GM15510 (cell line): ENCODE results near the gene KMO.

Experiments used
- POLR2A ChIP-seq: IDR thresholded peaks from 3 replicates; pipeline ENCODE4 v1.6.1; 2011; ENCODE audit warnings: borderline replicate concordance; ENCODE audit not compliant: insufficient read length; ENCODE audit errors: extremely low read depth

Gene KMO

GRCh38 chr1:241531195-241532161, 700 bp upstream of the KMO start:
- no peak for TF ChIP-seq POLR2A

- TF ChIP-seq POLR2A, result no peak
Observed at GRCh38 chr1:241532864-241533263, 686 bp downstream of the KMO start.

GRCh38 chr1:241533326-241534115, 1.3 kb downstream of the KMO start:
- no peak for TF ChIP-seq POLR2A

DNA sequence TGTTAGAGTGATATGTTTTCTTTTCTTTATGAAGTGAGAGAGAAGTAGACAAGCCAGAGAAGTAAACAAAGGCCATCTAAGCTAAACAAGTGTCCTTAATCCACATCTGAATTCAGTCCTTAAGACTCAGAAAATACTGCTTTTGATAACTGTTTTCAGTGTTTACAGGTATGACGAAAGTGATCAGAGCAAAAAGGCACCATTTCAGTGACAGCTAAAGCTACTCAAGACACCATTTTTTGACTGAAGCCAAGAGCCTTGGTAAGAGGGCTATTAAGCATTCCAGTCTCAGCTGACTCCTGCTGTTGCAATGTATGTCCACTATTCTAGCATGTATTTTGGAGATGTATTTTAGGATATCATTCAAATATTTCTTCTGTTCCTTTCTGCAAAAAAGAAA, 4.1 kb downstream of the KMO start:
- TF ChIP-seq POLR2A, result no peak

- no peak for TF ChIP-seq POLR2A
Observed at GRCh38 chr1:241536969-241537368, 4.8 kb downstream of the KMO start.

- no peak for TF ChIP-seq POLR2A
Observed at GRCh38 chr1:241542199-241542907, 10.2 kb downstream of the KMO start.

DNA sequence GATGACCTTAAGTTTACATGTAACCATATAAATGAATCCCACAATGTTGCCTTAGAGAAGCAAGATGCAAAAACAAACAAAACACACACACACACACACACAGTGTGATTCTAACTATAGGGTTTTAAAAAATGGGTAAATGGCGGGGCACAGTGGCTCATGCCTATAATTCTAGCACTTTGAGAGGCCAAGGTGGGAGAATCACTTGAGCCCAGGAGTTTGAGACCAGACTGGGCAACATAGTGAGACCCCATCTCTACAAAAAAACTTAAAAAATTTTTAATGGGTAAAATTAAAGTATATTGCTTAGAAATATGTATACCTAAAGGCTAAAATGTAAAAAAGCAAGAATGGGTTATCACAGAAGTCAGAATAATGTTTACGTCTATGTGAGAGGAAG, 15.8 kb downstream of the KMO start:
- TF ChIP-seq POLR2A, result no peak

- no peak for TF ChIP-seq POLR2A
Observed at GRCh38 chr1:241550318-241550717, 18.1 kb downstream of the KMO start.

DNA sequence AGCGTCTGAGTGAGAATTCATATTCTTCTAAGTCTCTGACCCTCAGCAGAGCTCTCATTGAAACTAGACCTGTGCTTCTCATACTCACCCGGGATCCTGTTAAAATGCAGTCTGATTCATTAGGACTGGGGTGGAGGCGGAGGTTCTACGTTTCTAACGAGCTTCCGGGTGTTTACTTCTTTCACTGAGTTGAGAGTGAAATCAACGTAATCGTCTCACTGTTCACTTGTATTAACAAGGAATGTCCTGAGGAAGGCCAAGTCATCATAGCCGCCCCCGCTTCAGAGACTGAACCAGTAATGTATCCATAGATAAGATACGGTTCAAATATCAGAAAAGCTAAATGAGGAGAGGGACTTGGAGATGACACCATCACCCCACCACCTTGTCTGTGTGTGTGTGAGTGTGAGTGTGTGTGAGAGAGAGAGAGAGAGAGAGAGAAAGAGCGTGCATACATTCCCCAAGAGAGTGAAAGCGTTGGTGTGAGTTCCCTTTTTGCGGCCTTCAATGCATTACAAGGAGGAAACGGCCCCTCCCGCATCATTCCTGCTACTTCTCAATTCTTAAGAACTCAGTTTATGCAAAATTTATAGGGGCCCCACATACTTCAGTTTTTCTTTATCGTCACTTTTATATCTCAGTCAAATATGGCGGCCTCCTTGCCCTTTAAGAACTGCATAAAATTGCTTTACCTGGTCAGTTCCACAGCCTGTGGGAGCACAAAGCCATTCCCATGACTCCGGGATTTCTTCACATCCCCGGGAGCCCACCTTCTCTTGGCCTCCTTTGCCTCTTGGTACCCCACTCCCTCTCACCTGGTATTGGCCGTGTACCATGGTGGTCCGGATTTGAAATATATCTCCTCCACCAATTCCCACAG, 19.8 kb downstream of the KMO start:
- TF ChIP-seq POLR2A, result no peak

- no peak for TF ChIP-seq POLR2A
Observed at GRCh38 chr1:241553886-241554592, 21.9 kb downstream of the KMO start.

DNA sequence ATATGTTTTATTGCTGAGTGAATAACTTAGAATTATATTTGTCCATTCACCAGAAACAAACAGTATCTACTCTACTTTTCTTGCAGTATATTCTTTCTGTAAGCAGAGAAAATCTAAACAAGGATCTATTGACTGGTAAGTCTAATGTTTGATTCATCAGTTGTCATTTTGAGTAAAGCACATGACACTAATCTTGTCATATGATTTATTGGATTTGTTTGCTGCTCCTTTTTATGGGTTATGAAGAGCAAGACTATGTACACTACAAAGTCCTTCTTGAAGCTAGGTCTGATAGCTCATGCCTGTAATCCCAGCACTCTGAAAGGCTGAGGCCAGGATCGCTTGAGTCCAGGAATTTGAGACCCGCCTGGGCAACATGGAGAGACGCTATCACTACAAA, 23.3 kb downstream of the KMO start:
- TF ChIP-seq POLR2A, result no peak

DNA sequence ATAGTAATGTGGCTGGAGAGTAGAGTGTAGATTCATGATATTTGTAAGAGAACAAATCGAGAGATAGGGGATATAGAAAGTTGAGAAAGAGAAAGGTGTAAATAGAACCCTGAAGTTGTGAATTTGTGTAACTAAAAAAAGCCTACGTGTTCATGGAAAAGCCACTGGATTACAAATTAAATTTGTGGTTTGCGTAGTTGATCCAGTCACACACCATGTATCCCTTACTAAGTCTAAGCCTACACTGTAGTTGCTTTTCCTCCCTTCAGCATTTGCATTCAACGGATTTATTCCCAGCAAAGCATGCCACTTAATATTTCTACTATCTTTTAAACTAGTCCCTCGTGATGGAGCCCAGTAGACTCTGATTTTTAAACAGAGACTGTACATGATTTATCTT, 24.9 kb downstream of the KMO start:
- TF ChIP-seq POLR2A, result no peak

- no peak for TF ChIP-seq POLR2A
Observed at GRCh38 chr1:241557551-241558193, 25.5 kb downstream of the KMO start.
